Left kidney (tissue), 2 donors: Measurements from ENCODE around the gene IL3. TPM values are rescaled to one million over a fixed set of nuclear protein-coding genes. Genes with fewer than 3 reads are reported as not detected.

ENCODE experiments used
- DNase-seq: peaks from one replicate; pipeline ENCODE4 v3.0.0-alpha.2; 2013
- polyA plus RNA-seq: library from polyadenylated mRNA; unstranded; fragments of 120-200 nt; gene quantifications from one replicate; pipeline ENCODE4 v1.2.1, GENCODE V29; 2013; ENCODE audit not compliant: insufficient read length

Gene IL3
- polyA plus RNA-seq, 1 donor: not detected

DNA sequence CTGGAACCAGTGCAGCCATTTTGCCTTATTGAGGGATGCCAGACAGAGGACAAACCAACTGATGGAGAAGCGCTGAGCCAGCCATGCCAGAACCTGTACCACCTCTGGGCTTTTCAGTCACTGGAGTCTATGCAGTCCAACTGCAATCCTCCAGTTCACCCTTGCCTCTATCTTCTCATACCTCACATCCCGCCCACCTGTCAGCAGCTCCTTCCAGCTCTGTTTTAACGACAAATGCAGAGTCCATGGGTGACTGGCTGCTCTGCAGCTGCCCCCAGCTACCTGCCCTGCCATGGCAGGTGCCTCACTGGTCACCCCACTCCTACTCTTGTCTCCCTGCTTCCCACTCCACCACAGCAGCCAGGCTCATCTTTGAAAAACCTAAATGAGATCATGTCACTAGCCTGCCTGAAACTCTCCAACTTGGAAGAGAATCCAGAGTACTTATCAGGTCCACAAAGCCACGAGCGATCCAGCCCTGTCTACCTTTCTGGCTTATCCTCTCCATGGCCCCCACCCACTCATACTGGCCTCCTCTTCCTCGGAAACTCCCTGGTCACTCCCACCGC lies 35.0 kb upstream of the IL3 start:
- no peak for DNase-seq

DNA sequence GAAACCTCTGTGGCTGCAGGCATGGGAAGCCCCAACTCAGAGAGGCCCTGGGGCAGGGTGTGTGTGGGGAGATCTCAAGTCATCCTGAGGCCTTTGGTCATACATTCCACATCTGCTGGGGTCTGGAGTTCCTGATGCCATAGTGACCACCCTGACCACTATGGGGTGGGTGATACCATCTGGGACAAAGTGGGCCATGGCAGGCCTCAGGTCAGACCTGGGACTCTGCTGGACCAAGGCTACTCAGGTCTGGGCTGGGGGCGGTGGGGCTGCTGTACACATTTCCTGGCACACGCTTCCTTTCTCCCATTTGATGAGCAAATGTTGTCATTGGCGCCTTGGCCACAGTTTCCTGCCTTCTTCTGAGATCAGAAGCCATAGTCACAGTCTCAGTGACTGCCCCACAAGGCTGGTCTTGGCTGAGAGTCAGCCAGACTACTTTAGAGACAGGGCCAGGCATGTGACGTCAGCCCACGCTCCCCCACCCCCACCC lies 33.9 kb upstream of the IL3 start:
- no peak for DNase-seq

DNA sequence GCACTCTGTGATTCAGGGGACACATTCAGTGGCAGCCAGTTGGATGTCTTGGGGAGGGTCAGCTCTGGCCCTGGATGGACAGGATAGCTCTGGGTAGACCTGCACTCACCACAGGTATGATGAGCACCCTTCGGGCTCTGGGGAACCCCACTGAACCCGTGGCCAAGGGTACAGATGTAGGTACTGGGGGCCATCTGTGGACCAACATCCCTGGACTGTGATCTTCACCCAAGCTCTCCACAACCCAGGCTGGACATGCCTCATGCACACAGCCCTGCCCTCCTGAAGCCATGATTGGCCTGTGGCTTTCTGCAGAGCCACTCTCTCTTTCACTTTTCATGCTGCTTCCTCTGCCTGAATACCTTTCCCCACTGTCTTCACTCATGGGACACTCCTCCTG lies 33.4 kb upstream of the IL3 start:
- no peak for DNase-seq

DNA sequence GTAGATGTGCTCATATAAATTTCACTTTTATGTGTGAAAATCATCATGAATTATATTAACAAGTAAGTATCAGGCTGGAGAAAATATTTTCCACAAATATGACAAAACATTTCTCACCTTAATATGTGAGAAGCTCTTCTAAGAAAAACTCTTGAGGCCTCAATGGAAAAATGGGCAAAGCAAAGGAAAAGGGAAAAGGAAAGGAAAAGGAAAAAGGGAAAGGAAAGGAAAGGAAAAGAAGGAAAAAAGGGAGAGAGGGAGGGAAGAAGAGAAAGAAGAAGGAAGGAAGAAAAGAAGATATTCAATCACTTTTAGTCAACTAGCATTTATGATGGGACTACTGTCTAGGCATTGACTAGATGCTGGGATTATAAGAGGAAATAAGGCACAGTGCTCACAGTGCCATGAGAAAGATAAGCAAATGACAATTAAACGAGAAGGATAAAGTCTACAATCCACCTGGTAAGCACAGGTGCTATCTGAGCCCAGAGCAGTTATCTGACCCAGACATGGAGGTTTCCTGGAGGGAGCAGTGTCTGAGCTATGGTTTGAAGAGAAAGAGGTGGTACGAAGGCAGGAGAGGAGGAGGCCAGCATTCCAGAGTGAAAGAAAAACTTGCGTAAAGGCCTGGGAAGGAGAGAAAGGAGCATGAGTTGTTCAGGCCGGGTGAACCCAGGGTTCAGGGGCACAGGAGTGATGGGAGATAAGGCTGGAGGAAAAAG lies 30.7 kb upstream of the IL3 start:
- DNase-seq: no peak

DNA sequence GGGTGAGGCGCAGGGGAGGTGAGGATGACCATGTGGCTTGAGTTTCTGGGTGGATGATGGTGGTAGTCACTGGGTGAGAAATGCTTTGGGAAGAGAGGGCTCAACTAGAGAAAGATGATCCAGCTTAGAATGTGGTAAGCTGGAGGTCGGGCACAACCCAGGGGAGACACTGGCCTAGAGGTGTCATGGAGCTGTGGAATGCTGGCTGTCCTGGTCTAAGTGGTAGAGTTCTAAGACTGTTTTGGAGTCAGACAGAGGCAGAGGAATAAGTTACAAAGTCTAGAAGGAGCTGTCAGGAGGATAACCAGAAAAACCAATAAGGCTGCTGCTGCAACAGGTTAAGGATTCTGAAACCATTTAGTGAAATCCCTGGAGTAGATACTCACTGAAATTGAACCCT lies 29.8 kb upstream of the IL3 start:
- no peak for DNase-seq

DNA sequence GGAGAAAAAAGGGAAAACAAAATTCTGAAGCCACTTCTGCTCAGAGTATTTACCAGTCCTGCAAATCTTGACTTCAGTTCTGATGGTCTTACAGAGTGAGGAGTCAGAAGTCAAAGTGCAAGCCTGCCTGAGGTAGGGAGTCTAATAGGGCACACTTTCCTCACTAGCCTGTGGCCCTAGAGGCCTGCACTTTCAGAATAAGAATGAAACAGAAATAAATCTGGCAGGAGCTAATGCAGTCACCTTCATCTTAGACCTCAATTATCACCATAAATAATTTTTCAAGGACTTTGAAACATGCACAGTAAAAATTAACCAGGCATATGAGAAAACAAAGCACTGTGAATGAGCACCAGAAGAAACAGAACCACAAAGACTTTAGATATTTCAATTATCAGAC lies 28.3 kb upstream of the IL3 start:
- DNase-seq: no peak

DNA sequence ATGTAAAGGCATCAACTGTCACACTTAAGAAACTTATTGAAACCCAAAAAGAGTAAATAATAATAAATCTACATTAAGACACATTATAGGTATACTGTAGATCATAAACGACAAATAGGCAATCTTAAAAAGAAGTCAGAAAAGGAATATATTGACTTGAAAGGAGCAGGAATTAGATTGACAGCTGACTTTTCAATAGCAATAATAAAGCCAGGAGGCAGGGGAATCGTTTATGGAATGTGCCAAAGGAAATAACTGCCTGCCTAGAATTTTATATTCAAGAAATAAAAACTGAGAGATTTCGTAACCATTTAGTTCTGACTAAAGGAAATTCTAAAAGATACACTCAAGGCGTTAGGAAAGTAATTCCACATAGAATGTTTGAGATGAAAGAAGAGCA lies 27.3 kb upstream of the IL3 start:
- no peak for DNase-seq

DNA sequence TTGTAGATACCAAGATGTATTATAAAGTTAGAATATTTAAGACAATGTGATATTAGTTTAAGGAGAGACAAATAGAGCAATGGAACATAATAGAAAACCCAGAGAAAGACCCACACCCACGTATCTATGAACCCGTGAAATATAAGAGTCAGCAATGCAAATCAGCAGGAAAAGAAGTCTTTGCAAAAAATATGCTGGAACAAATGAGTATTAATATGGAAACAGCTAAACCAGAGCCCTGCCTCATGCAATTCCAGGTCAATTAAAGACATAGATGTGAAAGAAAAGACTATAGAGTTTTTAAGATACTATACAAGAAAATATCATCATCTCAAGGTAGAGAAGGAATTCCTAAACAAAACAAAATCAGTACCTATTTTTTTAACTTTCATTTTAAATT lies 23.1 kb upstream of the IL3 start:
- DNase-seq: no peak

DNA sequence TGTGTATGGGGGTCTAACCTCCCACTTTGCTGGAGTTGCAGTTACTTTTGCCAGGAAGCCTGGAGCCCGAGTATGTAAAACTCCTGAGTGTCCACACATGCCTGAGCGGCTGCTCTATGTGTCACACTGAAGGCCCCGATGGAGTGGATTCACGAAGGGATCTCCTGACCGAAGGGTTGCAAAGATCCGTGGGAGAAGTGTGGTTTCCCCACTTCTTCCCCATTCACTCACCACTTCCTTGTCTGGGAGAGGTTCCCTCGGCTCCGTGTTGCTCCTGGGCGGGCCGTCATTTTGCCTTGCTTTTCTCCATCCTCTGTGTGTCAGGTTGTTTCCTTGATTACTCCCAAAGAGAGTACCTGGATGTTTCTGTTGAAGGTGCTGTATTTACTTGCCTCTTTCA lies 16.2 kb upstream of the IL3 start:
- no peak for DNase-seq

DNA sequence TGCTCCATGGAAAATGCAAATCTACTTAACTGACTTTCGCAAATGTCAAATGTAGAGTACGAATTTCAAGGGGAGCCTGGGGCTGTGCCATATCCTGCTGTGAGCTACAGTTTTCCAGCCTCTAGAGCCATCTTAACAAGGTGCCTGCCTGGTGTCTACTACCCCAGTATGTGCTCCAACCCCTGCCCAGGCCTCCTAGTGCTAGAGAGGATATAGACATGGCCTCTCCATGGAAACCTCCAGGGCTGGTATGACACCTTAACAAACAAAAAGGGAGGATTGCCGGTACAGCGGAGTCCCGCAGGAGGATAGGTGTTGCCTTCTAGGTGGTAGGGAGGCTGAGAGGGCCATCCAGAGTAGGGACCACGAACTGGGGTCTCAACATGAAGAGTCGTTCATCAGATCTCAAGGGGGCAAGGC lies 13.6 kb upstream of the IL3 start:
- no peak for DNase-seq

DNA sequence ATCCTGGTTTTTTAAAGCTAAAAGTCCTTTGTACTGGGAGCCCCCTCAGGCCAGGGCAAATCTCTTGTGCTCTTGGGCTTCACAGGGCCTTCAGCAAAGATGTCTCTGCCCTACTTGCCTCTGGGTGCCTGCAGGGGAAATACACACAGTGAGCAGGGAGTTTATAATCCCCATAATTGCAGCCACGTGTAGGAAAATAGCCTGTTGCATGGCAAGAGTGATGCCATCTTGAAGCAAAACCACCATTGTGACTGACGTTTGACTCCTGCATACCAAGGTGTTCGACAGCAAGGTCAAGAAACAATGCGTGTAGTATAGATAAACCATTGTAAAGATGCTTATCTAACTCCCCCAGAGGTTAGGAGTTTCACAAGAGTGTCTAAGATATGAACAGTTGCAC lies 11.4 kb upstream of the IL3 start:
- no peak for DNase-seq

DNA sequence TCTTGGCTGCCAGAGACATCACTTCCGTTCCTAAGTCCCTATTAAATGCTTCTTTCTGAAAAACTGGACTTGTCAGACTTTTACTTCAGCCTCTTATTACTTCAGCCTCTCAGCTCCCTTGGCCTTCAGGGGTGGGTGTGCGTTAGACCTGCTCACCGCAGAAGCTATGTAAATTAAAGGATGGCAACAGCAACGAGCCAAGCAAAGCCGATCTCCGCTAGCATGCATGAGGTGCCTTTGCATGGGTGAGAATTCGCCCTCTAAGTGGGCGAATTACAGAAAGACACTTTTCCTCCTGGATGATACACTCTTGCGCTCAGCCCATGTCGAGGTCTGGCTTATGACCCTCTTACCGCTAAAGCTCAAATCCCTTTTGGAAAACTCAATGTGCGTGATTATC lies 10.9 kb upstream of the IL3 start:
- no peak for DNase-seq

DNA sequence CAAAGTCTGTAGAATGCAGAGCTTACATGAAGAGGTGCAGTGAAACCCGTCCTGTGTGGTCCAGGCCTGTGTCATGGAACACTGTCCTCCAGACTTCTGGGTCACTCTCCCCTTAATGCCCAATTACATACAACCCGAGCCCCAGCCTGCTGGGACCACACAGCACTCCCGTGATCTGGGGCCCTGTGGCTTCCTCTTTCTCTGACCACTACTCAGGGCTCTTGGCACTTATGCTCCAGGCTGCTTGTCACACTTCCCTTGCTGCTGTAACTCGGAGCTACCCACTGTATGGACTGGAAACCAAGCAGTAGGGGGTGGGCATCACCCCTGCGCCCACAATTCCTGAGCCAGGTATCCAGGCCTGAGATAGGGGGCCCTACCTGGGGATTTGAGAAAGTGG lies 10.3 kb upstream of the IL3 start:
- no peak for DNase-seq

DNA sequence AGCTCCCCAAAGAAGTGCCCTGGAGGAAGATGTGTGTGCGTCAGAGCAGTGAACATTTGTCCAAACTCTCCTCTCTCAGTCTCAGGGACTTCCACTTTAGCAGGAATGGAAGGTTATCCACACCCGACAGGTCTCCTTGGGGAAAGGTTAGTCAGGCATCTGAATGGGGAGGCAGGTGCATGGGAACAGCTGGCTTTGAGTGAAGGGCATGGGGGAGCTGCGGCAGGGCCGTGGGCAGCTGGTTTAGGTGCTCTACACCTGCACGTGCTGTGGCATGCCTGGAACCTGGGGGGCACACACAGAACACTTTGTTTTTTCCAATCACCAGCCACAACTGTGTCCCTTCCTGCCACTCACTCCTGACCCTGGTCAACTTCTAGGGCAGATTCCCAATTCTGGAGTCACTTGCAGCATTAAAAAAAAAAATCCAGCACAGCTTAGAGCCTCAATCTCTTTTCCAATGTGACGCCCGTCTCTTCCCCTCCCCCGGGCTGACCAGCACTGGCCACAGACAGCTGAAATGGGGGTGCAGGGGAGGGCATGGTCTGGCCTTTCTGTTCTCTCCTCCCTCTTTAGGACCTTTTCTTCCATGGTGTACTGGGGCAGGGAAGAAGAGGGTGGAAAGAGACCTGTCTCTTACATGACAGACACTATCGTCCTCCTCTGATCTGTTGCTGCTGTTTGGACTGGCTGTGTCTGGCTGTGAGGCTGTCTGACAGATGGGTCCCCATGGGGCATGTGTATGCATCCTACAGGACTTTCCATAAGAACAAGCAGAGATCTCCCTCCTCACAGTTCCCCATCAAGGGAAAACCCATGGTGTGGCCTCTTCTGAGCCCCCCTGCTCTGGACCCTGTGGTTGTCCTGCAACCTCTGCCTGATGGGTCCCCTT lies 9.5 kb upstream of the IL3 start:
- DNase-seq: no peak

DNA sequence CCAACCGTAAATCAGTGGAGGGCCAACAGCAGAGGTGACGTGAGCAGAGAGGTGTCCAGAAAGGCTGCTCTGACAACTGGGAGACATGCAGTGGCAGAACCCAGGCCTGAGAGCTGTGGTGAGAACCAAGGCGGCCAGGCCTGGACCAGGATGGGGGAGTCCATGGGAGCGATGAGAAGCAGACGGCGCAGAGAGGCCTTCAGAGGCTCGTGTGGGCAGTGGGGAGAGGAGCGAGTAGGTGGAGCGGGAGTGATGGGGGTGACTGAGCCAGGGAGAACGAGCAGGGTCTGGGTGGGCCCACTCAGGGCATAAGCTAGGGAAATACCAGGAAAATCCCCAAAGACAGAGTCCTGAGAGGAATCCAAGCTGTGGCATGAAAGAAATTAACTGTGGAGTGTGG lies 7.9 kb upstream of the IL3 start:
- DNase-seq: no peak

DNA sequence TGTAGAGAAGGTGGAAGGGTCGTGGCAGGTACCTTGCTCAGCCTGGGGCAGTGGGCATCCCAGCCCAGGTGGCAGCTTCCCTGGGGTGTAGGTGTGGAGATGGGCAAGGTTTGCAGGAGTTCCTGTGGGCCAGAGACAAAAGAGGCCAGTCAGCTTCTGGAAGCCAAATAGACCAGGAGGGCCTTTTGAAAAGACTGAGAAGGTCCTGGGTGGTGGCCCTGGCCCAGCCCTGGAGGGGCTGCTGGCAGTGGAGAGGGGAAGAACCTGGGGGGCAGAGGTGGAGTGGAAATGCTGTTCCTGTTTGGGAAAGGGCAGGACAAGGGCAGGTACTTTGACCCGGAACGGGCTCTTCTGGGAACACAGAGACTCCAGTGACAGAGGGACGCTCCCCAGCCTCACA lies 7.0 kb upstream of the IL3 start:
- no peak for DNase-seq

DNA sequence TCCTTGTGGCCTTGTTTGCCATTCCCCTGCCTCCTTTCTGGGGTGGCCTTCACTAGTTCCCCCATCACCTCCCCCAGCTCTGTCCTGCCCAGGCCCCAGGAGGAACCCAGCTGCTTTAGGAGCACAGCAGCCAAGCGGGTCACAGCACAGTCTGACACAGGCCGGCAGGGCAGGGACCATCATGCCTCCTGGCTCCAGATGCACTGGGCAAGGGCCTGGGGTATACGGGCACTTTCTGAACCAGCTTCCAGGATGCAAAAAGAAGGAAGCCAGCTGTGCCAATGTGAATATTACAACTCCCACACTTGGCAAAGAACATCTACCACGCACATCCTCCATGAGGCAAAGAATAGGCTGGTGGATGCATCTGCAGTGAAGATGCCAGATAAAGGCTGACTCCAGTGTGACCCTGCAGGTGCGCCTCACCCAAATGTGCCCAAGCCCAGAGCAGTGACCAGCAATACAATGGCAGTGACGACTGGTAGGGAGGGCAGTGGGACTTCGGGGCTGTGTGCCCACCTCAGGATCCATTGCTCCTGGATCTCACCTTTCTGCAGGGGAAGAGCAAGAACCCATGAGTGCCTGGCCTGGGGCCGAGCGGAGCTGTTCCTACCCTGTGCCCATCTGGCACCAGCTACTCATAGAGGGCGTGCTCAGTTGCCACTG lies 6.3 kb upstream of the IL3 start:
- DNase-seq: no peak

DNA sequence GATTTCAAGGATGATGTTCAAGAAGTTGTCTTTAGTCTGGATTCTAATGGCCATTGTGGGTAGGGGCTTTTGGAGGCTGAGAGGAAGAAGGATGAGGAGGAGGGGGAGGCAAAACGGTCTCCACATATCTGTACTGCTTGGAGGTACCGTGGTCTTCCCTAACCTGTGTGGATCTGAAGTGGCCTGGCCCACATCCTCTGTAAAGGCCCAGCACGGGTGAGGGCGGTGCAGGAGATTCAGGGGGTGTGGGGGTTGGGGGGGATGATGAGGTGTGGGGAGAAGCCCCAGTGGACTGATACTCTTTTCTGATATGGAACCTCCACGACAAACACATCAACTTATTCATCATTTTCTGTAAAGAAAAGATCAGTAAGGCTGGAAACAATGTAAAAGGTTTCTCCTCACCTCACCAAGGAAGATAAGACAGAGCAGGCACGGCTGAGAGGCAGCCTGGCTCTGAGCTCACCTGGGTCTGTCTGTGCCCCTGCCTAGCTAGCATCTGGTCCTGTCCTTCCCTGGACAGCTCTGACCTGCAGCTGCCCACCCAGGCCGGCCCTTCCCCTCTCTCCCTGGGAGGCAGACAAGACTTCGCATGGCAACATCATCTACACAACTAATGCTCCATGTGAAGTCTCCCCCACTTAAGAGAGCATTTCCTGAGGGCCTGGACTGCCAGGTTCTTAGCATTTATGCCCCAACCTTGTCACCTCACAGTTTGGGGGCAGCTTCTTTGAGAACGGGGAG lies 5.6 kb upstream of the IL3 start:
- no peak for DNase-seq

DNA sequence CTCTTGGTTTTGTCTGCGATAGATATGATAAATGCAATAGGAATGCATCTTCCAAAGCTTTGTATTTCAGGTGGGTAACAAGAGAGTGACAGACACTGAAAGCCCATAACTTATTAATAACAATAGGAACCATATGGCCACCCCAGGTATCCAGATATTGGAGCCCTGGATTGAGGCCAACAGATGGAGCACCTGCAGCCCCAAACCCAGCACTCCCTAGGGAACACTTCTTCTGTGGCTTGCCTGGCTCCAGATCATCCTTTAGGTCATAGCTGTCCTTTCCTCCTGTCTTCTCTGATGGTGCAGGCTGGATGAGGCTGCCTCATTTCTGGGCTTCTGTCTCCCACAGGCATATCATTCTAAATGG lies 5.0 kb upstream of the IL3 start:
- DNase-seq: no peak

DNA sequence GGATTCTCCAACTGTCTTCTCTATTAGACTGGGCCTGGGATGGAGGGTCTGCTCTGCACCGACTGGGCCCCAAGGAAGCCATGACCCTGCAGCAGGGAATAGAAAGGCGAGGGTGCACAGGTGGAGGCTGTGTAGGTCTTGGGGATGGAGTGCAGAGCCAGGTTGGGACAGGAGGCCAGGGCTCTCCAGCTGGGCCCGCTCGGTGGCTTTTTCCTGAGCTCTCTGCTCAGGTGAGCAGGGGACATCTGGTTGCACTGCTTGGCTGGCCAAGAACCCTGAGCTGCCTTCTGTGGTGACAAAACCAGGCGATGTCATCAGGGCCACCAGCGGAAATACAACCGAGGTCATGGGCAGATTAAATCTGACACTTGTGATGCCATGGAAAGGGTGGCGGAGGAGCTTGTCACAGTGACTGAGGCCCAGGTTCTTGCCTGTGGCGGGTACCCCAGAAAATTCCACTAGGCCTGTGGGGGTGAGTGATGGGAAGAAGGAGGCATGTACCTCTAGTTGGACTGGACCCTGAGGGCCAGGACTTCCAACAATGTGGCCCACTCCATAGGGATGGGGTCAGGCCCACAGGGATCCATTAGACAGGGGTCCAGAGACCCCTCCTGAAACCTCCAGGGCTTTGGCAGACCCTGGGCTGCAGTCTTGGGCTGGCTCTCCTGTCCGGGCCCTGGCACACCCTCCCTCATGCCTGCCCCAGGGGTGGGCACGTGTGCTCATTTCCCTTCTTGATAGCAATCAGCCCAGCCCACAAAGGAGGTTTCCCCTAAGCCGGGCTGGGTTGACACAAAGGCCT lies 4.4 kb upstream of the IL3 start:
- no peak for DNase-seq
